ENCODE measurements around the gene USP10. TPM values are rescaled to one million over a fixed set of nuclear protein-coding genes. Genes with fewer than 3 reads are reported as not detected.

USP10 gene
- total RNA-seq, 4 donors from 2014 or later, result 63.0 to 98.4 (median 70.9) TPM

DNA sequence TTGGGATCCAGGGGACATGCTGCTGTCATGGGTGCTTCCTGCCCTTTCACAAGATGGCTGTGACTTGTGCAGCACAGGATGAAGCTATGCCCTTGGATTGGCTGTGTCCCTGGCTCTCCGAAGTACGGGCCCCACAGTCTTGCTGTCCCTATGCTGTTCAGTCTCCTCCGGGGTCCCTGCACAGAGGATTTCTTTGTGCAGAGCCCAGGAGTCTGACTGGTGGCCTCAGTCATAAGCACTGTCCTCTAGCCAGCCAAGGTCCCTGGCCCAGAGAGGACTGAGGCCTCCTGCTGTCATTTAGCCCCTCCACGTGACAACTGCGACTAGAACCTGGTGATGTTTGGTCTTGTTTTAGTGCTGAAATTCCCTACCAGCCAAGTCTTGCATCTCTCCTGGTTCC is 77.6 kb downstream of the USP10 start:
- DNase-seq, result no peak
- WGBS, 2 donors, result 97% methylated on average over 2 to 5 of the region's 5 CpGs
- Histone ChIP-seq H3K27me3 (no peaks in the 10 kb centered on the region), H3K27ac (no peak overlapping the region), H3K9me3 (no peaks in the 10 kb centered on the region), H3K36me3 (peaks cover 32 to 46% of the 10 kb centered on the region in 2 donors), H3K4me3 (replicated peaks in 1 of 3) (no peak overlapping the region), H3K4me1 (no peaks in the 10 kb centered on the region)
- TF ChIP-seq, protein P1, sequence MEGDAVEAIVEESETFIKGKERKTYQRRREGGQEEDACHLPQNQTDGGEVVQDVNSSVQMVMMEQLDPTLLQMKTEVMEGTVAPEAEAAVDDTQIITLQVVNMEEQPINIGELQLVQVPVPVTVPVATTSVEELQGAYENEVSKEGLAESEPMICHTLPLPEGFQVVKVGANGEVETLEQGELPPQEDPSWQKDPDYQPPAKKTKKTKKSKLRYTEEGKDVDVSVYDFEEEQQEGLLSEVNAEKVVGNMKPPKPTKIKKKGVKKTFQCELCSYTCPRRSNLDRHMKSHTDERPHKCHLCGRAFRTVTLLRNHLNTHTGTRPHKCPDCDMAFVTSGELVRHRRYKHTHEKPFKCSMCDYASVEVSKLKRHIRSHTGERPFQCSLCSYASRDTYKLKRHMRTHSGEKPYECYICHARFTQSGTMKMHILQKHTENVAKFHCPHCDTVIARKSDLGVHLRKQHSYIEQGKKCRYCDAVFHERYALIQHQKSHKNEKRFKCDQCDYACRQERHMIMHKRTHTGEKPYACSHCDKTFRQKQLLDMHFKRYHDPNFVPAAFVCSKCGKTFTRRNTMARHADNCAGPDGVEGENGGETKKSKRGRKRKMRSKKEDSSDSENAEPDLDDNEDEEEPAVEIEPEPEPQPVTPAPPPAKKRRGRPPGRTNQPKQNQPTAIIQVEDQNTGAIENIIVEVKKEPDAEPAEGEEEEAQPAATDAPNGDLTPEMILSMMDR (IDR thresholded peaks at IDR 0.05), result no peak
- no peak for TF ChIP-seq POLR2A (IDR thresholded peaks at IDR 0.05)
- intact Hi-C loops (cut with DNase I), result no loop called here

- Histone ChIP-seq H3K9me3 (no peaks in the 10 kb centered on the region), H3K4me1 (no peaks in the 10 kb centered on the region), H3K36me3 (peaks cover 20 to 37% of the 10 kb centered on the region in 2 donors), H3K27me3 (no peaks in the 10 kb centered on the region), H3K4me3 (replicated peaks in 1 of 3) (no peak overlapping the region), H3K27ac (no peak overlapping the region)
- intact Hi-C loops (cut with DNase I), result no loop called here
- TF ChIP-seq POLR2A (IDR thresholded peaks at IDR 0.05), result no peak
- TF ChIP-seq, protein P1 (IDR thresholded peaks at IDR 0.05), result no peak
- DNase-seq, result no peak
- 95% methylated on average over 17 to 18 of the region's 18 CpGs for WGBS, 2 donors
Measured at GRCh38 chr16:84778720-84779119, 78.9 kb downstream of the USP10 start.

DNA sequence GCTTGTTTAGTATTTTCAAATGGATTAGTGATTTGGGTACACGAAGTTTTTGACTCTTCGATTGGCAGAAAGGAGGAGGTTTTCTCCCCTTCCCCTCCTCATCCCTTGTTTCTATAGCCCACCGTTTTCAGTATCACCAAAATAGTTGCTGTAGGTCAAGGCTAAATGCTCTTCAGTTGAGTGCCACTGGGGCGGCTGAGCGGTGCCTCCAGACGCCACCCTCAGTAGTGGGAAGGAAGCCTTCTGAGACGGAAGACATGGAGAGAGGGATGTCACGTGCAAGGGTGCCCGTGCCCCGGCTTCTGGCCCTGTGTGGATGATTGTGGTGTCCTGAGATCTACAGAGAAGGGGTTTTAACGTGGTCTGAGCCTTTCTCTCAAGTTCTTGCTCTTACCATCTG is 80.3 kb downstream of the USP10 start:
- Histone ChIP-seq H3K4me3 (replicated peaks in 1 of 3) (no peak overlapping the region), H3K27me3 (no peaks in the 10 kb centered on the region), H3K9me3 (no peaks in the 10 kb centered on the region), H3K4me1 (peaks cover under 1 to 6% of the 10 kb centered on the region in 2 donors), H3K27ac (no peak overlapping the region), H3K36me3 (peaks cover 13 to 29% of the 10 kb centered on the region in 2 donors)
- 93 to 96% methylated on average over 11 of the region's 11 CpGs for WGBS, 2 donors
- TF ChIP-seq, protein P1 (IDR thresholded peaks at IDR 0.05), result no peak
- no peak for TF ChIP-seq POLR2A (IDR thresholded peaks at IDR 0.05)
- DNase-seq, result no peak
- intact Hi-C loops (cut with DNase I), result no loop called here

DNA sequence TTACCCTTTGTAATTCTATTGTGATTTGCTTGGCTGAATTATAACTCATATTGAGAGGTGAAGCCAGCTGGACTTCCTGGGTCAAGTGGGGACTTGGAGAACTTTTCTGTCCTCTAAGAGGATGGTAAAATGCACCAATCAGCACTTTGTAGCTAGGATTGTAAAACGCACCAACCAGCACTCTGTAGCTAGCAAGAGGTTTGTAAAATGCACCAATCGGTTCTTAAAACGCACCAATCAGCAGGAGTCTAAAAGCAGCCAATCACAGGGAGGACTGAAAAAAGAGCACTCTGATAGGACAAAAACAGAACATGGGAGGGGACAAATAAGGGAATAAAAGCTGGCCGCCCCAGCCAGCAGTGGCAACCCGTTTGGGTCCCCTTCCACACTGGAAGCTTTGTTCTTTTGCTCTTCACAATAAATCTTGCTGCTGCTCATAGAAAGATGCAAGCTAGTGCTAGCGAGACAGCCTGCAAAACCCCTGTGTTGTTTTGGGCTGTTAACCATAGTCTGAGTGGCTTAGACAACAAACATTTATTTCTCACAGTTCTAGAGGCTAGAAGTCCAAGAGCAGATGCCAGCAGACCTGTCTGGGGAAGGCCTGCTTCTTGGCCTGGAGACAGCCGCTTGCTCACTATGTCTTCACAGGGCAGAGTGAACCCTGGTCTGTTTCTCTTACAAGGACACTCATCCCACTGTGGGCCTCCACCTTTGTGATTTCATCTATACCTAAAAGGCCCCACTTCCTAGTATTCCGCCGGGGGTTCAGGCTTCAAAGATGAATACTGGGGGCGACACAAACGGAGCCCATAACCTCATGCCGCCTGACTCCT is 81.0 kb downstream of the USP10 start:
- H3K36me3 ChIP-seq, result peaks cover 7 to 22% of the 10 kb centered on the region in 2 donors
- peaks cover 7 to 13% of the 10 kb centered on the region in 2 donors for H3K4me1 ChIP-seq
- H3K9me3 ChIP-seq, result no peaks in the 10 kb centered on the region
- DNase-seq, result no peak
- H3K27me3 ChIP-seq, result no peaks in the 10 kb centered on the region
- 89 to 93% methylated on average over 12 of the region's 12 CpGs for WGBS, 2 donors
- H3K4me3 ChIP-seq (replicated peaks in 1 of 3), result no peak overlapping the region
- intact Hi-C loops (cut with DNase I), result no loop called here
- H3K27ac ChIP-seq, result no peak overlapping the region
- TF ChIP-seq, protein P1 (IDR thresholded peaks at IDR 0.05), result no peak
- TF ChIP-seq POLR2A (IDR thresholded peaks at IDR 0.05), result no peak

DNA sequence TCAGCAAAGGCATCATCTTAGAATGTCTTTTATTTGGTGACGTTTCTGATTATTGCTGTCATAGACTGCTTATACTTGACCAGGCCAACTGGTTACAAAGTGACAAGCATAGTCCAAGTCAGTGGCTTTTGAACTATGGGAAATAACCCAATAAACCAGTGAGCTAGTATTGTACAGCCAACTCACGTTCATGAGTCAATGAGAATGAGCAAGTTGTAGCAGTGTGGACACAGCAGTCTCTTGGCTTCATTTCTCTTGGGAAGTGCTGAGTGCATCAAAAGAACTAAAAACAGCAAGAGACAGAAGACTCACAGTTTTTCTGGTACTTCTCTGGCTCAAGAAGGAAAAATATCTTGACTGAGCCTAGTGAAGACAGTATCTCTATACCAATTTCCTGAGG is 83.0 kb downstream of the USP10 start:
- WGBS, 2 donors, result 70 to 73% methylated on average over 2 of the region's 2 CpGs
- Histone ChIP-seq H3K27ac (no peak overlapping the region), H3K27me3 (no peaks in the 10 kb centered on the region), H3K36me3 (peaks cover 0 to 8% of the 10 kb centered on the region in 2 donors), H3K9me3 (no peaks in the 10 kb centered on the region), H3K4me1 (peaks cover 17 to 29% of the 10 kb centered on the region in 2 donors), H3K4me3 (replicated peaks in 1 of 3) (no peak overlapping the region)
- no peak for DNase-seq
- TF ChIP-seq, protein P1 (IDR thresholded peaks at IDR 0.05), result no peak
- no peak for TF ChIP-seq POLR2A (IDR thresholded peaks at IDR 0.05)
- intact Hi-C loops (cut with DNase I), result no loop called here
